ENCODE measurements around the gene ZCCHC14. TPM values are rescaled to one million over a fixed set of nuclear protein-coding genes. Genes with fewer than 3 reads are reported as not detected.
A peak's percentile ranks its signal among the peaks of the same experiment; 100 is the strongest.

Gene ZCCHC14
- total and polyA plus RNA-seq, 2 experiments from 2014 or later = 7.9 to 23.2 TPM

DNA sequence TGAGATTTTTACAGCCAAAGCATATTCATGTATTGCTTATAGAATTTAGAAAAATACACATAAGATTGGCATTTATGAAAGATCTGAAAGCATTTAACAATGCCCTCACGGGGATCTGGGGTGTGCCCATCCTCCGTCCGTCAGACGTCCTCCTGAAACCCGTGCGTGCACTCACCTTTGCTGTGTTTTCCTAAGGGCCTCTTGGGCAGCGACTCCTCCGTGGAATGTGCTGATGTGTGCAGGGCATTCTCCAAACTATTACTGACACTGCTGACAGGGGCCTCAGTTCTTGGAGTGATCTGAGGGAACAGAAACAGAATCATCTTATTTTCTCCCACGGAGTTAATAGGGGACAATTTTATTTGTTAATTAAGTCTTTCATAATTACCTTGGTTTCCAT, 33.0 kb downstream of the ZCCHC14 start:
- H3K27ac ChIP-seq = peak overlapping the region; percentile 11
- TF ChIP-seq, protein P1, sequence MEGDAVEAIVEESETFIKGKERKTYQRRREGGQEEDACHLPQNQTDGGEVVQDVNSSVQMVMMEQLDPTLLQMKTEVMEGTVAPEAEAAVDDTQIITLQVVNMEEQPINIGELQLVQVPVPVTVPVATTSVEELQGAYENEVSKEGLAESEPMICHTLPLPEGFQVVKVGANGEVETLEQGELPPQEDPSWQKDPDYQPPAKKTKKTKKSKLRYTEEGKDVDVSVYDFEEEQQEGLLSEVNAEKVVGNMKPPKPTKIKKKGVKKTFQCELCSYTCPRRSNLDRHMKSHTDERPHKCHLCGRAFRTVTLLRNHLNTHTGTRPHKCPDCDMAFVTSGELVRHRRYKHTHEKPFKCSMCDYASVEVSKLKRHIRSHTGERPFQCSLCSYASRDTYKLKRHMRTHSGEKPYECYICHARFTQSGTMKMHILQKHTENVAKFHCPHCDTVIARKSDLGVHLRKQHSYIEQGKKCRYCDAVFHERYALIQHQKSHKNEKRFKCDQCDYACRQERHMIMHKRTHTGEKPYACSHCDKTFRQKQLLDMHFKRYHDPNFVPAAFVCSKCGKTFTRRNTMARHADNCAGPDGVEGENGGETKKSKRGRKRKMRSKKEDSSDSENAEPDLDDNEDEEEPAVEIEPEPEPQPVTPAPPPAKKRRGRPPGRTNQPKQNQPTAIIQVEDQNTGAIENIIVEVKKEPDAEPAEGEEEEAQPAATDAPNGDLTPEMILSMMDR (IDR thresholded peaks at IDR 0.05; ENCODE audit: low read depth, low read length) = no peak
- H3K4me3 ChIP-seq = no peak overlapping the region
- H3K9me3 ChIP-seq (ENCODE audit: low read depth) = no peaks in the 10 kb centered on the region
- no peak for DNase-seq (ENCODE audit: low read depth in 1 of 2, low spot score in 1 of 2)
- no peaks in the 10 kb centered on the region for H3K27me3 ChIP-seq
- peaks cover 4% of the 10 kb centered on the region for H3K36me3 ChIP-seq
- H3K4me1 ChIP-seq (ENCODE audit: low read depth) = peaks cover 12% of the 10 kb centered on the region

- H3K36me3 ChIP-seq = peaks cover 4% of the 10 kb centered on the region
- H3K27ac ChIP-seq = no peak overlapping the region
- TF ChIP-seq, protein P1 (IDR thresholded peaks at IDR 0.05; ENCODE audit: low read depth, low read length) = no peak
- H3K4me1 ChIP-seq (ENCODE audit: low read depth) = peaks cover 4% of the 10 kb centered on the region
- H3K27me3 ChIP-seq = no peaks in the 10 kb centered on the region
- DNase-seq (ENCODE audit: low read depth in 1 of 2, low spot score in 1 of 2) = no peak
- no peak overlapping the region for H3K4me3 ChIP-seq
- H3K9me3 ChIP-seq (ENCODE audit: low read depth) = no peaks in the 10 kb centered on the region
Measured at GRCh38 chr16:87459027-87459426, 33.8 kb downstream of the ZCCHC14 start.

DNA sequence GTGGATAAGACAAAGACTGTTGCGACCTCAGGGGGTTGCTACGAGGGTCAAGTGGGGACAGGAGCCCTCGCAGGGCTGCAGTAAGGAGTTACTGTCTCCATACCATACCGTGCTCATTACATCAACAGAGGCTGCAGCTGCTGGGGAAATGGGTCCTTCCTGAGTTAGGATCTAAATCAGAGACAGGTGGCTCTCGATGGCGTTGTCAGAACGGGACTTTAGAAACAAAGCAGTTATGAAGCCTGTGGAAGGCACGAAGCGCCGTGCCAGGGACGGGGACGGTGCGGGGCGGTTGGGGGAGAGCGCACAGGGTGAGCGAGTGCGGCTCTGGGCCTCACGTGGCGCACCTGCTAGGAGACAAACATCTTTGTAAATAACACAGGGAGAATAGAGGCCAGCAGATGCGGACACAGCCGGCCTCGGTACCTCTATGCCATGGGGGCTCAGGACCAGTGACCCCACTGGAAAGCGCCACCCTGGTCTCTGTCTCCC, 34.4 kb downstream of the ZCCHC14 start:
- peaks cover 4% of the 10 kb centered on the region for H3K36me3 ChIP-seq
- no peaks in the 10 kb centered on the region for H3K9me3 ChIP-seq (ENCODE audit: low read depth)
- H3K4me1 ChIP-seq (ENCODE audit: low read depth) = no peaks in the 10 kb centered on the region
- H3K4me3 ChIP-seq = no peak overlapping the region
- no peak for DNase-seq (ENCODE audit: low read depth in 1 of 2, low spot score in 1 of 2)
- TF ChIP-seq, protein P1 (IDR thresholded peaks at IDR 0.05; ENCODE audit: low read depth, low read length) = no peak
- no peak overlapping the region for H3K27ac ChIP-seq
- H3K27me3 ChIP-seq = no peaks in the 10 kb centered on the region

DNA sequence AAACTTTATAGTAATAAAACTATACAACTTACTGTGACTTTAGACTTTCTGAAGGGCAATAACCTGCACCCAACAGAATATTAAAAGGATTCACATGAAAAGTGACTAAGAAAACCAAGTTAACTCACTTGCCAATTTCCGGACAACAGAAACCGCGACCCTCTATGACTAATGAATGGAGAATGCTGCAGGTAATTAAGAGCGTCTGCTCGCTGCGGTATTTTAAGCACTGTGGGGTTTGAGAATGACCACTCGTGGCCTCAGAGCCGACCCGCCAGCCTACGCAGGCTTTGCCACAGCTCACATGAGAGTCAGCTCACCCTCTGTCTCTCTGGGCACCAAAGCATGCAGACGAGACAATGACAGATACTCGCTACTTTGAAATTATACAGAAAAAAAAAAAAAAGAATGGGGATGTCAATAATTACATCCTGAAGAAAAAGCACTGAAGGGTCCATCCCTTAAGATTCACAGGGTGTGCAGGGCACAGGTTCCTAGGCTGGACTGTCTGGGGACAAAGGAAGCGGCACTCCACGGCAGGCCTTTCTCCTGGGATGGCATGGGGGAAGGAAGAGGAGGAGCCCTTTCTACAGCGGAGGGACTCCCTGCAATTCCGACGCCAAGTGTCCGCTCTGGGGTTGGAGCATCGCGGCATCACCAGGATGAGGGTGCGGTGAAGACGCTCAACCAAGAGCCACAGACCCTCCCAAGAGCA, 35.0 kb downstream of the ZCCHC14 start:
- Histone ChIP-seq H3K4me3 (no peak overlapping the region), H3K27ac (no peak overlapping the region), H3K9me3 (ENCODE audit: low read depth) (no peaks in the 10 kb centered on the region), H3K4me1 (ENCODE audit: low read depth) (no peaks in the 10 kb centered on the region), H3K36me3 (peaks cover 4% of the 10 kb centered on the region), H3K27me3 (no peaks in the 10 kb centered on the region)
- DNase-seq (ENCODE audit: low read depth in 1 of 2, low spot score in 1 of 2) = peak in 1 of 2 donors; percentile 90
- TF ChIP-seq, protein P1 (IDR thresholded peaks at IDR 0.05; ENCODE audit: low read depth, low read length) = no peak

GRCh38 chr16:87457061-87457611, 35.7 kb downstream of the ZCCHC14 start:
- Histone ChIP-seq H3K36me3 (peaks cover 4% of the 10 kb centered on the region), H3K27me3 (no peaks in the 10 kb centered on the region), H3K9me3 (ENCODE audit: low read depth) (no peaks in the 10 kb centered on the region), H3K4me1 (ENCODE audit: low read depth) (peaks cover 2% of the 10 kb centered on the region), H3K27ac (no peak overlapping the region), H3K4me3 (no peak overlapping the region)
- TF ChIP-seq, protein P1 (IDR thresholded peaks at IDR 0.05; ENCODE audit: low read depth, low read length) = no peak
- DNase-seq (ENCODE audit: low read depth in 1 of 2, low spot score in 1 of 2) = peak in 1 of 2 donors; percentile 28
